ENCODE results near the gene CAMKMT. TPM values are rescaled to one million over a fixed set of nuclear protein-coding genes. Genes with fewer than 3 reads are reported as not detected.
"Not testable (repeated sequence)": the region's sequence is repeated elsewhere in the genome, so short reads cannot be mapped to it uniquely, and the experiment has no call there.

The CAMKMT gene
- total and polyA plus RNA-seq, 7 donors = 6.1 to 15.6 (median 11.6) TPM

DNA sequence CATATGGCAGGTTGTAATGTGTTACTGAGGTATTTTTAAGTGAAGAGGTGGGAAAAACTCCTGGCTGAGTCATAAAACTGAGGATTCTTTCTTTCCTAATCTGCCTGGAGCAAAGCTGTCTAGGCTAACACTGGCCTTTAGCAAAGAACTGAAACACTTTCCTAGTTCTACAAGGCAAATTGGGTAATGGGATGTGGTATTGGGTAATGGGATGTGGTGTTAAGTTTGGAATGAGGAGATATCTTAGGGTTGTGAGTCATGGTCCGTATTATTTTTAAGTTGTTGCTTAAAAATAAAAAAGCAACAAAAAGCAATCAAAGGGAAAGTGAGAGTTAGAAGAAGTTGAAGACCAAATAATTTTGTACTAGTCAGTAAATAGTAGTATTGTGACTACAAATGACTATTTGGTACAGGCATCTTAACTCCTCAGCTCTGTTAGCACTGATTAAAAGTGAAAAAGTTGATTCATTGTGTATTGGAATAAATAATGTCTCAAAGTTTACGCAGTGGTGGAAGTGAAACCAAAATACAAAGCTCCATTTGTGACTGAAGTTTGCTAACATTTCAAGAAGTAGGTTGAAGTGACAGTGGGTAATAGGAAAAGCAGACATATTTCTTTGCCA is 216.8 kb downstream of the CAMKMT start:
- intact Hi-C loops (cut with DNase I) = no loop called here
- no peak for DNase-seq
- Histone ChIP-seq H3K4me1 (peaks cover 0 to 8% (median 0%) of the 10 kb centered on the region in 4 donors), H3K9me3 (no peaks in the 10 kb centered on the region), H3K27me3 (no peaks in the 10 kb centered on the region), H3K36me3 (no peaks in the 10 kb centered on the region), H3K27ac (no peak overlapping the region), H3K4me3 (no peak overlapping the region)
- TF ChIP-seq POLR2AphosphoS5 (IDR thresholded peaks at IDR 0.05) (no peak), POLR2A (IDR thresholded peaks at IDR 0.05) (no peak), CTCF (IDR thresholded peaks at IDR 0.05) (no peak), EP300 (IDR thresholded peaks at IDR 0.05) (no peak)
- 42 to 59% methylated on average over 2 of the region's 2 CpGs for WGBS, 2 donors

DNA sequence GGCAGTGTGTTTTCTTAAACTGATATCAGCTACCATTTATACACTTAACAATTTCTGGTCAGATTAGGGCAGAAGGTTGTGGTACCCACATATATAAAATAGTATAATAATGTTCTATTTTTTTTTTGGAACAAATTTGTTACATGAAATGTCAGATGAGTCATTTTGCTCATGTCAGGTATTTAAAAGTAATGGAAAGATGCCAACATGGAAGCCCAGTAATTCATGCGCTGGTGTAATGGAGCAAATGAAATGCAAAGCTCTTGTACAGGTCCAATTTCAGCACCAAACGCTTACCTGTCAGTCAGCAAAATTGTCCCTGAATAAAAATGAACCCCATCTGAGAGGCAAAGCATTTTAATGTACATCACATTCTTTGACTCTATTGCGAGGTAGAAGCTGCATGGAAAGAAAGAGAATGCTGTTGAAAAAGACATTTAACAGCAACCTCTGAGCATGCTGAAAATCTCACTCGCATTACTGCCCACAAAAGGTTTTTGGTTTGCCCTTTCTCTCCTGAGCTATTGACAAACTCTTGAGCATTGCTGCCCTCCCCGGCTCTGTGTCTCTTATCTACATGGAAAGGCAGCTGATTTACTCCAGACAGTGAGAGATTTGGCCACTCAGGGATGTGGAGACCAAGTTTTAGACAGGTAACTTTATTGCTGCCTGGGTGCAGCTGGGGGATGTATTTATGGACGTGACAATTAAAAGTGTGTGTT is 217.5 kb downstream of the CAMKMT start:
- no peaks in the 10 kb centered on the region for H3K27me3 ChIP-seq
- peaks cover 0 to 8% (median 0%) of the 10 kb centered on the region in 4 donors for H3K4me1 ChIP-seq
- WGBS, 2 donors = 76 to 85% methylated on average over 6 of the region's 6 CpGs
- TF ChIP-seq POLR2A (IDR thresholded peaks at IDR 0.05) (no peak), CTCF (IDR thresholded peaks at IDR 0.05) (no peak), POLR2AphosphoS5 (IDR thresholded peaks at IDR 0.05) (no peak), EP300 (IDR thresholded peaks at IDR 0.05) (no peak)
- H3K9me3 ChIP-seq = no peaks in the 10 kb centered on the region
- H3K27ac ChIP-seq = no peak overlapping the region
- intact Hi-C loops (cut with DNase I) = no loop called here
- no peak overlapping the region for H3K4me3 ChIP-seq
- no peak for DNase-seq
- H3K36me3 ChIP-seq = no peaks in the 10 kb centered on the region

DNA sequence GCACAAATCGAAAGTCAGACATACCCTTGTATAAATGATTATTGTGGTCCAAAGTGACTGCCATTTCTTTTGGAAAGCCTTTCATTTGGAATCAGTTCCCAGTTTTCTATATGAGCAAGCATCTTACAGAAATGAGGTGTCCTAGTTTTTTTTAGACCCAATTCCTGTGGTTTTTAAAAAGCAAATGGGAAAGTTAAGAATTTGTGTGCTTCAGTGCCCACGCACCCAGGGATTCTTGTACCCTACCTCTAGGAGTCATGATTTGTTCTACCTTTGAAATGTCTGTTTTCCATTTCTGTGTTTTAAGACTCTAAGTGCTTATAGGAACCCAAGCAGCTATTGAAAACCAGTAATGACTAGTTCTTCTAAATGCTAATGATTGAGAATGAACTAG is 218.1 kb downstream of the CAMKMT start:
- intact Hi-C loops (cut with DNase I) = no loop called here
- 90% methylated on average over 2 of the region's 2 CpGs for WGBS, 2 donors
- no peaks in the 10 kb centered on the region for H3K36me3 ChIP-seq
- TF ChIP-seq EP300 (IDR thresholded peaks at IDR 0.05) = no peak
- no peak for TF ChIP-seq POLR2A (IDR thresholded peaks at IDR 0.05)
- TF ChIP-seq POLR2AphosphoS5 (IDR thresholded peaks at IDR 0.05) = no peak
- no peak for TF ChIP-seq CTCF (IDR thresholded peaks at IDR 0.05)
- peaks cover 0 to 8% (median 0%) of the 10 kb centered on the region in 4 donors for H3K4me1 ChIP-seq
- H3K4me3 ChIP-seq = no peak overlapping the region
- DNase-seq = no peak
- H3K27ac ChIP-seq = no peak overlapping the region
- H3K27me3 ChIP-seq = no peaks in the 10 kb centered on the region
- H3K9me3 ChIP-seq = no peaks in the 10 kb centered on the region

DNA sequence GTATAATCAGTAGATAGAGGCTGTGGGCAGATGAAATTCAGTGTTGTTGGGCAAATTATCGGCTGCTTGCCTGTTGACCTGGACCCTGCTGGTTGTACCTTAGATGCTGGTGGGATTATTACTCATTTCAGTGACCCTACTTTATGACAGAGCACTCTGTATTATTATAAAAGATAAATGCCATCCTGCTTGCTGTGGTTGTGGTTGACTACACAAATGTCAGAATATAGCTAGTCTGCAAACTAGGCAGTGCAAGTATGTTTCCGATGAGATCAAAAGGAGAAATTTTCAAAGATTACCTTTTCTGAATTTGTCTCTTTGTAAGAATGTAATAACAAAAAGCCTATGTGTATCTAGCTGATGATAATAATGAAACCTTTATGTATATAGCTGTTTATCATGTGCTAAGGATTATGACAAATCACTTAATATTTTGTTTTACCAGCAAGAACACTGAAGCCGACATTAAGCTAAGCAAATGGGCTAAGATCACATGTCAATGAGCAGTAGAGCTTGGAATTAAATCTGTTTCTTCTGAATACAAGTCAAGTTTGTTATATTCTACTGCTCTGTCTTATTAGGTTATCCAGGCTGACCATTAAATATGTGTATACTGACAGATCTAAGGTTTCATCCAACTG is 219.2 kb downstream of the CAMKMT start:
- intact Hi-C loops (cut with DNase I) = no loop called here
- 64 to 72% methylated on average over 3 of the region's 3 CpGs for WGBS, 2 donors

GRCh38 chr2:44582363-44583008 is 220.7 kb downstream of the CAMKMT start:
- no peak for DNase-seq
- H3K27me3 ChIP-seq = no peaks in the 10 kb centered on the region
- H3K27ac ChIP-seq = no peak overlapping the region
- no peaks in the 10 kb centered on the region for H3K9me3 ChIP-seq
- 92 to 97% methylated on average over 3 of the region's 3 CpGs for WGBS, 2 donors
- intact Hi-C loops (cut with DNase I) = no loop called here
- no peak overlapping the region for H3K4me3 ChIP-seq
- no peaks in the 10 kb centered on the region for H3K36me3 ChIP-seq
- peaks cover 0 to 8% (median 0%) of the 10 kb centered on the region in 4 donors for H3K4me1 ChIP-seq
- TF ChIP-seq POLR2A (IDR thresholded peaks at IDR 0.05) (no peak), EP300 (IDR thresholded peaks at IDR 0.05) (no peak), POLR2AphosphoS5 (IDR thresholded peaks at IDR 0.05) (no peak), CTCF (IDR thresholded peaks at IDR 0.05) (no peak)

More for the DNA sequence above, 219.2 kb downstream of the CAMKMT start:
- no peaks in the 10 kb centered on the region for H3K27me3 ChIP-seq
- TF ChIP-seq EP300 (IDR thresholded peaks at IDR 0.05) = no peak
- no peak for DNase-seq
- no peak overlapping the region for H3K27ac ChIP-seq
- peaks cover 0 to 8% (median 0%) of the 10 kb centered on the region in 4 donors for H3K4me1 ChIP-seq
- no peaks in the 10 kb centered on the region for H3K36me3 ChIP-seq
- no peaks in the 10 kb centered on the region for H3K9me3 ChIP-seq
- H3K4me3 ChIP-seq = no peak overlapping the region

DNA sequence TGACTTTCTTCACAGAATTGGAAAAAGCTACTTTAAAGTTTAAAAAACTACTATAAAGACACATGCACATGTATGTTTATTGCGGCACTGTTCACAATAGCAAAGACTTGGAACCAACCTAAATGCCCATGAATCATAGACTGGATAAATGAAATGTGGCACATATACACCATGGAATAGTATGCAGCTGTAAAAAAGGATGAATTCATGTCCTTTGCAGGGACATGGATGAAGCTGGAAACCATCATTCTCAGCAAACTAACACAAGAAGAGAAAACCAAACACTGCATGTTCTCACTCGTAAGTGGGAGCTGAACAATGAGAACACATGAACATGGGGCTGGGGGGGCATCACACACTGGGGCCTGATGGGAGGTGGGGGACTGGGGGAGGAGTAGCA is 233.9 kb downstream of the CAMKMT start:
- H3K4me3 ChIP-seq; DNase-seq; H3K9me3 ChIP-seq; H3K27me3 ChIP-seq; H3K27ac ChIP-seq; H3K36me3 ChIP-seq; intact Hi-C loops (cut with DNase I); H3K4me1 ChIP-seq: not testable (repeated sequence)
- 99 to 100% methylated on average over 2 of the region's 2 CpGs for WGBS, 2 donors
